ENCODE measurements around the gene OPCML. TPM values are rescaled to one million over a fixed set of nuclear protein-coding genes. Genes with fewer than 3 reads are reported as not detected.

The OPCML gene
- total RNA-seq, 1 experiment from 2014 or later = 0.94 TPM

DNA sequence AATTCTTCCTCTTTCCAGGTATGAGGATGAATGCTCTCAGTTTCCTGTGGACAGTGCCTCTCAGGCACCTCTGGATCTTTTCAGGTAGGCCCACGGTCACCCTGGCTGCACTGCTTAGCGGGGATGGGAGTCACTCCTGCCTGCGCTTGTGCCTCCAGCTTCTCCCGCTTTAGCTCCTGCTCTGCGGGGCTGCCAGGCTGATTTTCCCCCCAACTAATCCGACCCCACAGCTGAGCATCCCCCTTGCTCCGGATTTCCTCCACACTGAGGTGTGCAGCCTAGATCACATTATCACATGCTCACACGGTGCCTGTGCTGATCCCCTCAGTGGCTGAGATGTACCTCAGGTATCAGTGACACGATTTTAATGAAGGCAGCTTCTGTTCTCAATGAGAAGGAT lies 879.1 kb downstream of the OPCML start:
- no peaks in the 10 kb centered on the region for H3K9me3 ChIP-seq (ENCODE audit: control insufficient read depth, low read depth, low read length)
- no peaks in the 10 kb centered on the region for H4K20me1 ChIP-seq (ENCODE audit: control insufficient read depth, insufficient read depth, insufficient read length)
- Mint-ChIP-seq H3K4me3 (no peak overlapping the region), H3K27ac (no peak overlapping the region), H3K4me1 (peaks cover 10% of the 10 kb centered on the region in 2 experiments), H3K27me3 (ENCODE audit: low read depth) (peaks cover 4% of the 10 kb centered on the region; the same call in 1 of the 2 replicates), H3K36me3 (ENCODE audit: insufficient read depth in 1 of 3, low read depth in 3 of 3) (no peaks in the 10 kb centered on the region), H3K9me3 (0 out of 5 replicates have a peak, but pooled peaks cover 0 to 2% of the 10 kb centered on the region in 2 experiments)
- no peak overlapping the region for H2BK5ac ChIP-seq (ENCODE audit: insufficient read length, low read length)
- H3K27ac ChIP-seq (ENCODE audit: insufficient read length, low read depth, low read length) = no peak overlapping the region
- no peaks in the 10 kb centered on the region for H3K23me2 ChIP-seq (ENCODE audit: insufficient read length, low read depth, low read length, poor library complexity, severe bottlenecking)
- H3K4me2 ChIP-seq (ENCODE audit: insufficient read depth, insufficient read length, low read length) = no peak overlapping the region
- no peak overlapping the region for H3K18ac ChIP-seq (ENCODE audit: insufficient read length, low read depth, low read length)
- no peak overlapping the region for H2BK15ac ChIP-seq (ENCODE audit: low read depth, low read length)
- no peak overlapping the region for H3K23ac ChIP-seq (ENCODE audit: insufficient read length, low read depth, low read length)
- H4K8ac ChIP-seq (replicated peaks; ENCODE audit: insufficient read length, low read depth, low read length) = no peak overlapping the region
- no peak overlapping the region for H2BK120ac ChIP-seq (ENCODE audit: low read depth, low read length, poor library complexity, severe bottlenecking)
- no peak overlapping the region for H3T11ph ChIP-seq (ENCODE audit: low read length)
- no peak for DNase-seq
- H3K9ac ChIP-seq (ENCODE audit: extremely low read depth, insufficient read length, low read length) = no peak overlapping the region
- no peak overlapping the region for H3K4ac ChIP-seq (ENCODE audit: low read depth, low read length)
- H4K91ac ChIP-seq (ENCODE audit: insufficient read length, low read depth, low read length) = no peak overlapping the region
- H3K56ac ChIP-seq (ENCODE audit: insufficient read length, low read depth, low read length) = no peak overlapping the region
- no peak overlapping the region for H3K14ac ChIP-seq (ENCODE audit: insufficient read depth, low read length)
- no peak overlapping the region for H2BK12ac ChIP-seq (ENCODE audit: insufficient read length, low read depth, low read length)
- H2BK20ac ChIP-seq (ENCODE audit: low read depth, low read length, poor library complexity, severe bottlenecking) = no peak overlapping the region
- no peaks in the 10 kb centered on the region for H3K27me3 ChIP-seq (ENCODE audit: insufficient read depth, low read length)
- WGBS (ENCODE audit: extremely low coverage, insufficient read length, low lambda C conversion rate) = no CpG with 5 or more reads among the region's 9 CpGs
- H3K4me1 ChIP-seq (ENCODE audit: insufficient read depth, low read length) = no peaks in the 10 kb centered on the region
- no peak overlapping the region for H2AK5ac ChIP-seq (ENCODE audit: insufficient read length, low read length)
- H3K79me2 ChIP-seq (ENCODE audit: insufficient read depth, low read length) = no peaks in the 10 kb centered on the region
- TF ChIP-seq, protein P1, sequence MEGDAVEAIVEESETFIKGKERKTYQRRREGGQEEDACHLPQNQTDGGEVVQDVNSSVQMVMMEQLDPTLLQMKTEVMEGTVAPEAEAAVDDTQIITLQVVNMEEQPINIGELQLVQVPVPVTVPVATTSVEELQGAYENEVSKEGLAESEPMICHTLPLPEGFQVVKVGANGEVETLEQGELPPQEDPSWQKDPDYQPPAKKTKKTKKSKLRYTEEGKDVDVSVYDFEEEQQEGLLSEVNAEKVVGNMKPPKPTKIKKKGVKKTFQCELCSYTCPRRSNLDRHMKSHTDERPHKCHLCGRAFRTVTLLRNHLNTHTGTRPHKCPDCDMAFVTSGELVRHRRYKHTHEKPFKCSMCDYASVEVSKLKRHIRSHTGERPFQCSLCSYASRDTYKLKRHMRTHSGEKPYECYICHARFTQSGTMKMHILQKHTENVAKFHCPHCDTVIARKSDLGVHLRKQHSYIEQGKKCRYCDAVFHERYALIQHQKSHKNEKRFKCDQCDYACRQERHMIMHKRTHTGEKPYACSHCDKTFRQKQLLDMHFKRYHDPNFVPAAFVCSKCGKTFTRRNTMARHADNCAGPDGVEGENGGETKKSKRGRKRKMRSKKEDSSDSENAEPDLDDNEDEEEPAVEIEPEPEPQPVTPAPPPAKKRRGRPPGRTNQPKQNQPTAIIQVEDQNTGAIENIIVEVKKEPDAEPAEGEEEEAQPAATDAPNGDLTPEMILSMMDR (conservative IDR thresholded peaks at IDR 0.05) = no peak
- no peaks in the 10 kb centered on the region for H3K79me1 ChIP-seq (ENCODE audit: insufficient read depth, low read depth, low read length, poor library complexity, severe bottlenecking)
- no peak overlapping the region for H4K5ac ChIP-seq (ENCODE audit: insufficient read length, low read depth, low read length)
- H2AFZ ChIP-seq (ENCODE audit: low read length) = no peak overlapping the region

Measured in H9 (cell line).